ENCODE results near the gene TTC23L. TPM values are rescaled to one million over a fixed set of nuclear protein-coding genes. Genes with fewer than 3 reads are reported as not detected.

Gene TTC23L
- total RNA-seq, 1 donor from 2014 or later = not detected

DNA sequence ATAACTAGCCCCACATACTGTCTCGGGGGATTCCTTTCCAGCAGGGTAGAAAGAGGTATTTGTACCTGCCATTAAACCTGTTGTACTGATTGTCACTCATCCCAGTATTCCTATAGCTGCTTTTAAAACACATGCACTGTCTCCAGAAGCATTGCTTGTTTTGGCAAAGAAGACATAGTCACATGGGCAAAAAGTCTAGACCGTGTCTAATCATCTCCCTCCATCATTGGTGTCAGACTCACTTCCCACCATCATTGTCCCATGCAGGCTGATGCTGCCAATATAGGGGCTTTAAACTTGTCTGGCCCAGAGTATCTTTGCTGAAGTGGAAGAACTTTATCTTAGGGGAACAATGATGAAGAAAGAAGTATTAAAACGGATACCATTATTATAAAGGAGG, 103.0 kb downstream of the TTC23L start:
- Histone ChIP-seq H3K9me3 (ENCODE audit: control insufficient read depth in 3 of 3, low read length in 3 of 3) (no peaks in the 10 kb centered on the region), H3K9ac (ENCODE audit: low read depth in 1 of 3, low read length in 3 of 3) (no peak overlapping the region), H3K4me1 (ENCODE audit: control insufficient read depth in 3 of 3, insufficient read depth in 3 of 3, low read length in 3 of 3) (no peaks in the 10 kb centered on the region), H3K27me3 (ENCODE audit: control insufficient read depth in 3 of 3, insufficient read depth in 3 of 3, low read length in 3 of 3) (no peaks in the 10 kb centered on the region), H3K27ac (ENCODE audit: low read depth, low read length) (no peak overlapping the region), H3K36me3 (ENCODE audit: control insufficient read depth in 3 of 3, insufficient read depth in 3 of 3, low read length in 3 of 3) (peaks cover 31 to 50% (median 46%) of the 10 kb centered on the region in 3 donors), H3K4me3 (ENCODE audit: low read length in 3 of 3) (no peak overlapping the region)

- no peaks in the 10 kb centered on the region for H3K9me3 ChIP-seq (ENCODE audit: control insufficient read depth in 3 of 3, low read length in 3 of 3)
- H3K4me3 ChIP-seq (ENCODE audit: low read length in 3 of 3) = no peak overlapping the region
- H3K9ac ChIP-seq (ENCODE audit: low read depth in 1 of 3, low read length in 3 of 3) = no peak overlapping the region
- no peaks in the 10 kb centered on the region for H3K4me1 ChIP-seq (ENCODE audit: control insufficient read depth in 3 of 3, insufficient read depth in 3 of 3, low read length in 3 of 3)
- no peak overlapping the region for H3K27ac ChIP-seq (ENCODE audit: low read depth, low read length)
- H3K27me3 ChIP-seq (ENCODE audit: control insufficient read depth in 3 of 3, insufficient read depth in 3 of 3, low read length in 3 of 3) = no peaks in the 10 kb centered on the region
- peaks cover 14 to 37% (median 32%) of the 10 kb centered on the region in 3 donors for H3K36me3 ChIP-seq (ENCODE audit: control insufficient read depth in 3 of 3, insufficient read depth in 3 of 3, low read length in 3 of 3)
Measured at GRCh38 chr5:34944044-34944443, 105.1 kb downstream of the TTC23L start.

GRCh38 chr5:34944460-34945047, 105.6 kb downstream of the TTC23L start:
- Histone ChIP-seq H3K27me3 (ENCODE audit: control insufficient read depth in 3 of 3, insufficient read depth in 3 of 3, low read length in 3 of 3) (no peaks in the 10 kb centered on the region), H3K4me3 (ENCODE audit: low read length in 3 of 3) (no peak overlapping the region), H3K4me1 (ENCODE audit: control insufficient read depth in 3 of 3, insufficient read depth in 3 of 3, low read length in 3 of 3) (no peaks in the 10 kb centered on the region), H3K36me3 (ENCODE audit: control insufficient read depth in 3 of 3, insufficient read depth in 3 of 3, low read length in 3 of 3) (peaks cover 14 to 35% (median 35%) of the 10 kb centered on the region in 3 donors), H3K27ac (ENCODE audit: low read depth, low read length) (no peak overlapping the region), H3K9me3 (ENCODE audit: control insufficient read depth in 3 of 3, low read length in 3 of 3) (no peaks in the 10 kb centered on the region), H3K9ac (ENCODE audit: low read depth in 1 of 3, low read length in 3 of 3) (no peak overlapping the region)

Other genes starting within 250 kb of the TTC23L start
- 11.5 TPM for gene RAI14, start 182.8 kb upstream of the TTC23L start, total RNA-seq
- gene RAD1, start 76.3 kb downstream of the TTC23L start, total RNA-seq = 15.7 TPM
- gene BRIX1, start 76.5 kb downstream of the TTC23L start, total RNA-seq = 25.6 TPM
- 14.6 TPM for gene DNAJC21, start 90.4 kb downstream of the TTC23L start, total RNA-seq
- gene AGXT2, start 208.8 kb downstream of the TTC23L start, total RNA-seq = not detected

All from skeletal muscle tissue (tissue), 4 donors.